GM23248 (cell line): ENCODE results near the gene CHST14. TPM values are rescaled to one million over a fixed set of nuclear protein-coding genes. Genes with fewer than 3 reads are reported as not detected.

ENCODE experiments used
- DNase-seq: peaks from one replicate; pipeline ENCODE4 v3.0.0-alpha.2; 2015
- H2AFZ ChIP-seq: fragments of 200-600 bp; sonication (generic); 2 replicates; pipeline ENCODE4 v1.6.1; 2016; ENCODE audit warnings: antibody characterized with exemption
- H3F3A ChIP-seq: fragments of 200-600 bp; sonication (generic); 2 replicates; pipeline ENCODE4 v1.6.1; 2016; ENCODE audit warnings: mild to moderate bottlenecking, antibody characterized with exemption, mixed run types; ENCODE audit not compliant: insufficient read depth
- H3K27ac ChIP-seq: fragments of 200-600 bp; sonication (generic); 2 replicates; pipeline ENCODE4 v1.5.1; 2016; ENCODE audit warnings: mild to moderate bottlenecking
- H3K27me3 ChIP-seq: fragments of 200-600 bp; sonication (generic); replicated peaks from 2 replicates; pipeline ENCODE4 v1.6.1; 2016; ENCODE audit warnings: mild to moderate bottlenecking; ENCODE audit not compliant: insufficient read depth
- H3K36me3 ChIP-seq: fragments of 200-600 bp; sonication (generic); 2 replicates; pipeline ENCODE4 v1.6.1; 2016; ENCODE audit warnings: low read depth, mild to moderate bottlenecking
- H3K4me1 ChIP-seq: fragments of 200-600 bp; sonication (generic); 2 replicates; pipeline ENCODE4 v1.6.1; 2016; ENCODE audit warnings: mild to moderate bottlenecking; ENCODE audit not compliant: insufficient read depth
- H3K4me2 ChIP-seq: fragments of 200-600 bp; sonication (generic); one replicate; pipeline ENCODE4 v1.6.1; 2016; ENCODE audit warnings: mild to moderate bottlenecking; ENCODE audit not compliant: unreplicated experiment
- H3K4me3 ChIP-seq: fragments of 200-600 bp; sonication (generic); 2 replicates; pipeline ENCODE4 v1.5.1; 2016; ENCODE audit warnings: mild to moderate bottlenecking
- H3K79me2 ChIP-seq: fragments of 200-600 bp; sonication (generic); 2 replicates; pipeline ENCODE4 v1.6.1; 2016; ENCODE audit warnings: mild to moderate bottlenecking; ENCODE audit not compliant: insufficient read depth
- H3K9ac ChIP-seq: fragments of 200-600 bp; sonication (generic); 2 replicates; pipeline ENCODE4 v1.6.1; 2016; ENCODE audit warnings: mild to moderate bottlenecking
- H3K9me2 ChIP-seq: fragments of 200-600 bp; sonication (generic); 2 replicates; pipeline ENCODE4 v1.6.1; 2016; ENCODE audit warnings: mixed run types, mild to moderate bottlenecking, moderate library complexity; ENCODE audit not compliant: insufficient read depth
- H3K9me3 ChIP-seq: fragments of 200-600 bp; sonication (generic); one replicate; pipeline ENCODE4 v1.6.1; 2017; ENCODE audit warnings: low read depth
- H4K20me1 ChIP-seq: fragments of 200-600 bp; sonication (generic); 2 replicates; pipeline ENCODE4 v1.6.0; 2016; ENCODE audit not compliant: insufficient read depth
- EZH2 ChIP-seq: fragments of 200-600 bp; sonication (generic); IDR thresholded peaks from 2 replicates; pipeline ENCODE4 v1.6.1; 2018; ENCODE audit warnings: antibody characterized with exemption, mild to moderate bottlenecking; ENCODE audit not compliant: insufficient read depth, poor library complexity, severe bottlenecking
- EZH2phosphoT487 ChIP-seq: fragments of 200-600 bp; sonication (generic); IDR thresholded peaks from 2 replicates; pipeline ENCODE4 v1.6.1; 2018; ENCODE audit warnings: antibody characterized with exemption, moderate library complexity, mild to moderate bottlenecking, low read depth; ENCODE audit not compliant: insufficient read depth
- WGBS, 2 experiments: methylation state at CpG; one replicate each; pipeline ENCODE4 v1.1.6; 2015 to 2017; ENCODE audit warnings: low lambda C conversion rate in 2 of 2, low coverage in 1 of 2; ENCODE audit errors: missing lambda C conversion rate in 2 of 2; 5-methylcytosine and 5-hydroxymethylcytosine counted together
- in situ Hi-C: fragments of 300-500 bp; cut with MboI; formaldehyde crosslinking; loops from 2 replicates; pipeline ENCODE4 v1.15.0; 2020
- polyA plus RNA-seq: library from polyadenylated mRNA; unstranded; fragments of >200 nt; fragmentation: Nextera tagmentation; extraction: Ambion mirVana; gene quantifications from 2 replicates; pipeline ENCODE4 v1.2.1, GENCODE V29; 2016
- total RNA-seq: library from RNA; depleted of rRNA; stranded (reverse); fragments of >200 nt; shearing (Covaris generic); gene quantifications from 2 replicates; pipeline ENCODE4 v1.2.3, GENCODE V29; 2014; rRNA removed

CHST14 gene
- total and polyA plus RNA-seq, 2 experiments from 2014 or later: 18.7 to 26.6 TPM

GRCh38 chr15:40511472-40512133 lies 40.8 kb downstream of the CHST14 start:
- Histone ChIP-seq H3F3A (no peaks in the 10 kb centered on the region; the same call in 1 of the 2 replicates), H3K9ac (peak overlapping the region; percentile 47; the same call in 1 of the 2 replicates), H3K4me1 (no peaks in the 10 kb centered on the region), H4K20me1 (no peaks in the 10 kb centered on the region), H2AFZ (peak overlapping the region; percentile 81), H3K4me3 (peak overlapping the region; percentile 71), H3K9me3 (no peaks in the 10 kb centered on the region), H3K27me3 (0 out of 2 replicates have a peak, but pooled peaks cover 7% of the 10 kb centered on the region), H3K9me2 (no peaks in the 10 kb centered on the region), H3K79me2 (no peaks in the 10 kb centered on the region), H3K36me3 (no peaks in the 10 kb centered on the region), H3K4me2 (peak overlapping the region; percentile 81), H3K27ac (no peak overlapping the region)
- 2 to 5% methylated on average over 42 to 60 of the region's 61 CpGs for WGBS, 2 experiments
- TF ChIP-seq EZH2phosphoT487: no peak
- no peak for TF ChIP-seq EZH2
- in situ Hi-C loops: no loop called here
- DNase-seq: peak; percentile 76

- Histone ChIP-seq H3K4me1 (no peaks in the 10 kb centered on the region), H3K9me3 (no peaks in the 10 kb centered on the region), H3K27me3 (0 out of 2 replicates have a peak, but pooled peaks cover 7% of the 10 kb centered on the region), H3F3A (no peaks in the 10 kb centered on the region; the same call in 1 of the 2 replicates), H3K4me3 (no peak overlapping the region), H3K27ac (no peak overlapping the region), H3K4me2 (no peak overlapping the region), H4K20me1 (no peaks in the 10 kb centered on the region), H3K79me2 (no peaks in the 10 kb centered on the region), H3K9ac (no peak overlapping the region), H3K36me3 (no peaks in the 10 kb centered on the region), H3K9me2 (no peaks in the 10 kb centered on the region), H2AFZ (no peak overlapping the region)
- 97 to 100% methylated on average over 2 of the region's 2 CpGs for WGBS, 2 experiments
- DNase-seq: no peak
- in situ Hi-C loops: no loop called here
- TF ChIP-seq EZH2phosphoT487 (no peak), EZH2 (no peak)
Observed at GRCh38 chr15:40512440-40512839, 41.7 kb downstream of the CHST14 start.

GRCh38 chr15:40513609-40514008 lies 42.8 kb downstream of the CHST14 start:
- no peaks in the 10 kb centered on the region for H3K4me1 ChIP-seq
- no peaks in the 10 kb centered on the region for H3K79me2 ChIP-seq
- WGBS, 2 experiments: 76 to 85% methylated on average over 5 of the region's 5 CpGs
- no peak for DNase-seq
- H3K9me3 ChIP-seq: no peaks in the 10 kb centered on the region
- H4K20me1 ChIP-seq: no peaks in the 10 kb centered on the region
- H3K27me3 ChIP-seq: 0 out of 2 replicates have a peak, but pooled peaks cover 7% of the 10 kb centered on the region
- no peak overlapping the region for H2AFZ ChIP-seq
- no peak overlapping the region for H3K9ac ChIP-seq
- H3K4me2 ChIP-seq: no peak overlapping the region
- no peaks in the 10 kb centered on the region; the same call in 1 of the 2 replicates for H3F3A ChIP-seq
- no peaks in the 10 kb centered on the region for H3K36me3 ChIP-seq
- H3K4me3 ChIP-seq: no peak overlapping the region
- TF ChIP-seq EZH2phosphoT487 (no peak), EZH2 (no peak)
- H3K9me2 ChIP-seq: no peaks in the 10 kb centered on the region
- in situ Hi-C loops: no loop called here
- no peak overlapping the region for H3K27ac ChIP-seq

GRCh38 chr15:40516322-40516721 lies 45.5 kb downstream of the CHST14 start:
- in situ Hi-C loops: no loop called here
- Histone ChIP-seq H3K9me2 (no peaks in the 10 kb centered on the region), H3K79me2 (no peaks in the 10 kb centered on the region), H2AFZ (no peak overlapping the region), H4K20me1 (no peaks in the 10 kb centered on the region), H3K4me1 (no peaks in the 10 kb centered on the region), H3F3A (no peaks in the 10 kb centered on the region), H3K27ac (no peak overlapping the region), H3K4me3 (no peak overlapping the region), H3K9me3 (no peaks in the 10 kb centered on the region), H3K27me3 (no peaks in the 10 kb centered on the region), H3K9ac (no peak overlapping the region), H3K4me2 (no peak overlapping the region), H3K36me3 (no peaks in the 10 kb centered on the region)
- no peak for DNase-seq
- TF ChIP-seq EZH2phosphoT487 (no peak), EZH2 (no peak)
- 90% methylated on average over 2 of the region's 2 CpGs for WGBS, 2 experiments

Other genes starting within 250 kb of the CHST14 start
- not detected in 2 replicates for gene PAK6, start 231.9 kb upstream of the CHST14 start, total RNA-seq
- gene PAK6, start 231.9 kb upstream of the CHST14 start, polyA plus RNA-seq: not detected in 2 replicates
- not detected in 2 replicates for gene ANKRD63, start 187.9 kb upstream of the CHST14 start, total RNA-seq
- not detected in 2 replicates for gene ANKRD63, start 187.9 kb upstream of the CHST14 start, polyA plus RNA-seq
- gene PLCB2, start 163.0 kb upstream of the CHST14 start, total RNA-seq: 0.54 and 0.76 TPM in 2 replicates
- gene PLCB2, start 163.0 kb upstream of the CHST14 start, polyA plus RNA-seq: 1.1 TPM in 2 replicates
- 16.6 and 19.9 TPM in 2 replicates for gene INAFM2, start 147.3 kb upstream of the CHST14 start, total RNA-seq
- 3.9 and 4.5 TPM in 2 replicates for gene INAFM2, start 147.3 kb upstream of the CHST14 start, polyA plus RNA-seq
- gene CCDC9B, start 130.0 kb upstream of the CHST14 start, total RNA-seq: 16.9 and 19.6 TPM in 2 replicates
- gene CCDC9B, start 130.0 kb upstream of the CHST14 start, polyA plus RNA-seq: 28.8 and 33.1 TPM in 2 replicates
- gene PHGR1, start 120.0 kb upstream of the CHST14 start, total RNA-seq: not detected in 2 replicates
- not detected in 2 replicates for gene PHGR1, start 120.0 kb upstream of the CHST14 start, polyA plus RNA-seq
- 0.11 and 0.13 TPM in 2 replicates for gene DISP2, start 112.8 kb upstream of the CHST14 start, total RNA-seq
- 0.13 and 0.51 TPM in 2 replicates for gene DISP2, start 112.8 kb upstream of the CHST14 start, polyA plus RNA-seq
- 31.1 and 35.8 TPM in 2 replicates for gene KNSTRN, start 88.3 kb upstream of the CHST14 start, total RNA-seq
- gene KNSTRN, start 88.3 kb upstream of the CHST14 start, polyA plus RNA-seq: 37.7 and 37.8 TPM in 2 replicates
- 24.4 and 28.2 TPM in 2 replicates for gene IVD, start 65.2 kb upstream of the CHST14 start, total RNA-seq
- 49.6 and 50.1 TPM in 2 replicates for gene IVD, start 65.2 kb upstream of the CHST14 start, polyA plus RNA-seq
- gene BAHD1, start 30.0 kb upstream of the CHST14 start, total RNA-seq: 10.3 and 22.0 TPM in 2 replicates
- gene BAHD1, start 30.0 kb upstream of the CHST14 start, polyA plus RNA-seq: 2.0 and 2.3 TPM in 2 replicates
- 25.7 and 44.7 TPM in 2 replicates for gene CCDC32, start 94.1 kb downstream of the CHST14 start, total RNA-seq
- gene CCDC32, start 94.1 kb downstream of the CHST14 start, polyA plus RNA-seq: 26.2 and 29.5 TPM in 2 replicates
- 10.5 and 12.8 TPM in 2 replicates for gene RPUSD2, start 98.3 kb downstream of the CHST14 start, total RNA-seq
- 8.5 and 9.6 TPM in 2 replicates for gene RPUSD2, start 98.3 kb downstream of the CHST14 start, polyA plus RNA-seq
- gene KNL1, start 123.3 kb downstream of the CHST14 start, total RNA-seq: 14.5 and 19.1 TPM in 2 replicates
- 5.7 and 6.4 TPM in 2 replicates for gene KNL1, start 123.3 kb downstream of the CHST14 start, polyA plus RNA-seq
- 5.1 and 7.1 TPM in 2 replicates for gene RAD51, start 224.2 kb downstream of the CHST14 start, total RNA-seq
- 12.1 and 14.6 TPM in 2 replicates for gene RAD51, start 224.2 kb downstream of the CHST14 start, polyA plus RNA-seq